SW480 (cell line): Measurements from ENCODE around the gene BUB1.
"Not testable (repeated sequence)": the region's sequence is repeated elsewhere in the genome, so short reads cannot be mapped to it uniquely, and the experiment has no call there.

ENCODE experiments used
- DNase-seq: peaks from one replicate; pipeline ENCODE4 v3.0.0-alpha.2; 2016; ENCODE audit warnings: low spot score

The BUB1 gene

GRCh38 chr2:110591973-110592372 lies 85.9 kb downstream of the BUB1 start:
- not testable (repeated sequence) for DNase-seq

- DNase-seq, result not testable (repeated sequence)
These were observed 88.1 kb downstream of the BUB1 start for GRCh38 chr2:110589677-110590330.

- not testable (repeated sequence) for DNase-seq
These were observed 89.3 kb downstream of the BUB1 start for GRCh38 chr2:110588520-110588919.
